Measurements from ENCODE around the gene CPA3.
A peak's percentile ranks its signal among the peaks of the same experiment; 100 is the strongest.

CPA3 gene

DNA sequence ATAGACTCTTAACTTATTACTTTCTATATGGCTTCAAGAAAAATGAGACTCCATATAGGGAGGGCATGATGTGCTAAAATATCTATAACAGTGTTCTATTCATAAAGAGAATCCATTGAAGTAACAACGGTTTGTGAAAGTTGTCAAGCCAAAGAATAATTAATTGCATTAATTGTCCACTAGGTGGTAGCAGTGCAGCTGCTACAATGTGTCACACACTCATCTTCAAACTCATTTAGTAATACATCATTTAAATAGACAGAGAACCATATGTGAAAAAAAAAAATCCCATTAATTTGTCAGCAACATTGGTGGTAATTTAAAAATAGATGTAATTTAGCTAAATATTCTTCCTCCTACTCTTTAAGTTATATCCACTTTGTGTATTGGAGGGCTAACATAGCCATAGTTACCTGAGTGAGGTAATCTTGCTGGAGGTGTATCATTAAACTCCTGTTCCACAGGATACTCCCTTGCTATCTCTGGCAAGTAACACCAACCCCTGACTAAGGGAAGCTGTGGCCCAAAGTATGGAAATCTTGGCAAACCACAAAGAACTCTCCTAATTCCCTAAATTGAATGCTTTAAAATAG lies 3.7 kb upstream of the CPA3 start:
- peak in 1 of 2 donors; percentile 35 for DNase-seq

DNA sequence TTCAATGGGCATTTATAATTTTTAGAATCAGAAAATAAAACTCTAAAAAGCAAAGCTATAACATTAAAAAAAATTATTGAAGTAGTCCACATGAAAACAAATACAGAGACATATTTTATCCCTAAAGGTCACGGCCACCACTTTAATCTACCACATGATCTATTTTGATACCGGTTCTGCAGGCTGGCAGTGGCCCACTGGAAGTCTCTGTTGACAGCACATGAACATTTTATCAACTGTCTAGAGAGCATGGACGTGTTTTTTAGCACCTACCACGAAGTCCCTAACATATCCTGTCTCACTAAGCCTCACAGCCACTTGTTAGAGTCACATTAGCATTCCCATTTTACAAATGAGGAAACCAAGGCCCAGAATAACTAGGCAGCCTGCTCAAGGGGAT lies 1.8 kb upstream of the CPA3 start:
- DNase-seq, result no peak

DNA sequence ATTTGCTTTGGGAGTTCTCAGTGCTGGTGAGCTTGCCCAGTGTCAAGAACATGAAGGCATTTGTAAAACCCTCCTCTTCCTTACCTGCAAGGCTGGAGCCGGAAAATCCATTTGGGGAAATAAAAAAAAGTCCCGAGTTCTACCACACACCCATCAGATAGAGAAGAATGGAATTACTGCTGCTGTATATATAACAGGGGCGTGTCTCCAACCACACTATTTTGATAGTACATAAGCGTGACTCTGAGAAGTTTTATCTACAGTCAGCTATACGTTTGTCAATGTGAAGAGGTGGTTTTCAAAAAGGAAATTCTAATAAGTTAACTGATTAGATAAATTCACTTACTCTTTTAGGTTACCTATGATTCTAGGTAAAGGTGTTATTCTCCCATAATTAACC lies 1.3 kb upstream of the CPA3 start:
- no peak for DNase-seq

DNA sequence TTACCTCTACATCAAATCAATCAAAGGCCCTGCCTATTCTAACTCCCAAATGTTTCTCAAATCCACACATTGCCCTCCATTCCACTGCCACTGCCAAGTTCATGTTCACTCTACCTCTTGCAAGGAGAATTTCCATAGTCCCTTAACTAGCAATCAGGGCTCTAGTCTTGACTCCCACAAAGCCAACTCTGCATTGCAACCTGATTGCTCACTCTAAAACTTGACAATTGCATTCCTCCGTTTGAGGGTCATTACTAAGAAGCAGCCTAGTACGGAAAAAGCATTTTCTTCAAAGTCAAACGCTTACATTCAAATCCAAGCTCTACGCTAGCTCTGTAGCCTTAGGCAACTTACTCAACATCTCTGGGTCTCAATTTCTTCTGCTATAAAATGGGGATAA lies 1.2 kb downstream of the CPA3 start:
- no peak for DNase-seq

DNA sequence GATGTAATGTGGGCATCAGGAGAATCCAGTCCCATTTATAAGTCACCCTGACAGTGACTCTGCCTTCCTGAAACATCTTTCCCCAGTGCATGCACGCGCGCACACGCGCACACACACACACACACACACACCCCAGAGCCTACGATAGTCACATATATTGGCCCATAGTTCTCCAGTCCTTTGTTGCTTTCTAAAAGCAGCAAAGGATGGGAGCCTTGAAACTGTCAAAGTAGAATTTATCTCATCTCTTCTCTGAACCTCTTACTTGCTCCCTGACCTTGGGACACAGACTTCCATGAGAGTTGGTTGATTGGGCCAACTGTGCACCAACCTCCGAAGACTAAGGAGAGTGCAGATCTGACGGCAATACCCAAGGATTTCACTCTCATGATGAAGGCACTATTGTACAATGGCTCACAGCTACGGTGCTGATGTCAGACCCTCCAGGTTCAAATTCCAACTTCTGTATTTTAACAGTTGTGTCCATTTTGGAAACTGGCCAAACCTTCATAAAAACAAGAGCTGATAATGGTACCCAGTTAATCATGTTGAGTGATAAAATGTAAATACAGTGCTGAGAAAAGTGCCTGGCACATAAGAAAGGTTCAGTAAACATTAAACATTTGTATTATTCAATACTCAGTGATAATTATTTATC lies 8.3 kb downstream of the CPA3 start:
- no peak for DNase-seq

DNA sequence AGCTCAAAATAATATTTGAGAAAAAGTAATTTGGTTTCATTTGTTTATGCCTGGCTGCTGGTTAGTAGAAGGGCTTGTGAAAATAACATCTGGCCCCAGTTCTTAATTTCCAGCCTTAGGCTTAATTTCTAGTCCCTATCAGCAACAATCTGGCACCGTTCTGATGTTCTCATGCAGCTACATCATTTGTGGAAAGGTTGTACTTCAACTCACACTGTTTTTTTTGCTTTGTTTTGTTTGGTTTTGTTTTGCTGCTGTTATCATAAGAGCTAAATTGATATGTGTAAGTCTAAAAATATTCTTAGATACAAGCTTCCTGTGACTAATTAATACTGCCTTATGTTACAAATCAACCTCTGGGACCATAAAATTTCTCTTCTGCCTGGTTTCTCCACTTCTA lies 8.9 kb downstream of the CPA3 start:
- DNase-seq, result no peak

DNA sequence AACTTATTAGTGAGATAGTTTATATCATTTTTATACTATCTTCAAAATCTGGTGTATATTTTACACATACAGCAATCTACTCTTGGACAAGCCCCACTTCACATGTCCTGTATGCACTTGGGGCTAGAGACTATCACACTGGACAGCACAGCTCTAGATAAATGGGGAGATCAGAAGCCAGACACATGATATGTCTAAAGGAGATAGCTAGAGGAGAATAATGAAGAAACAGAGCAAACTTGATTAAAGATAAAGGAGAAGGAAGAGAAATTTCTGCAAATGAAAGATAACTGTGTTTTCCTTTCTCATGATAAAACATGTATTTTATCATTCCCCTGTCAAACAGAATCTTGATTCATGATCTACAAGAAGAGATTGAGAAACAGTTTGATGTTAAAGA lies 13.0 kb downstream of the CPA3 start:
- DNase-seq, result no peak

DNA sequence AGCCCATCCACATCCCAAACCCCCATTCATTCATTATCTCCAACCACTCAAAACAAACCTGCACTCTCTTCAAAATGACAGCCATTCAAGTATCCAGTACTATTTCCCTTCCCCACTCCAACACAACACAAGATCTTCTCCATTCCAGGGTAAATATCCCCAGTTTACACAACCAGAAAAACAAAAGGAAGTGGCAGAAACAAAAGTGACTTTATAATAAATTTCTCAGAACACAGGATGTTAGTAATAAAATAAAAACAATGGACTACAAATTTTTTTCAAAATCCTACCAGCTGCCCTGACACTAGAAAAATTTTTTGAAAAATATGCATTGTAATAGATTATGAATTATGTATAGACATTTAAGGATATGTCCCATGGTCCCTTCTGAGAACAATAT lies 14.2 kb downstream of the CPA3 start:
- no peak for DNase-seq

DNA sequence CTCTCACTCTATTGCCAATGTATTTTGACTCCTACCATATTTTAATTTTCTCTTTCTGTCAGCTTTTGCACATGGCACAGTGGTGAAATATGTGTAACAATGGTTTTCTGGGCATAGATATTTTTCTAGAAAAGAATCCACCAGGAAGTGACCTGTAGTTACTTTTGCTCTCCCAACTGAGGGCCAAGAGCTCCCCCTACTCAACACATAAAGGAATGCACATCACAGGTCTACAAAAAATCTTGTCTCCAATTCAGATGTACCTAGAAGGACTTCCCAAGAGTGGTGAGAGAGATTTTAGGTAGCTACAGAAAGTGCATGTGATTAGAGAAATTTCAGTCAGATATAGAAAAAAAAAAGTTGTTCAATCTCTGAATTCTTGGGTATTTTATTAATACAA lies 15.6 kb downstream of the CPA3 start:
- peak in 1 of 2 donors; percentile 40 for DNase-seq

DNA sequence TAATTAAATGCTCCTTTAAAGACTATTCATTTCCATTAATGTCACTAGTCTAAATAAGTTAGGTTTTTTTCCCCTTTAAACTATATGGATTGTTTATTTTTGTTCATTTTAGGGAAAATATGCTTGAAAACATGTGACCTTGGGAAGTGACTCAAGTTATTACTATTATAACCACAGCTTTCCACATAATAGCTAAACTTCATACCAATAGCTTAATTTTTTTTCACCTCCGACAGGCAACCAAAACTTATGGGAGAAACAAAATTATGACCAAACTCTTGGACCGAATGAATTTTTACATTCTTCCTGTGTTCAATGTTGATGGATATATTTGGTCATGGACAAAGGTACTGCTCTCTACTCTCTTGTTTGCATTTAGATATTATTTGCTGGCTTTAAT lies 16.2 kb downstream of the CPA3 start:
- no peak for DNase-seq

DNA sequence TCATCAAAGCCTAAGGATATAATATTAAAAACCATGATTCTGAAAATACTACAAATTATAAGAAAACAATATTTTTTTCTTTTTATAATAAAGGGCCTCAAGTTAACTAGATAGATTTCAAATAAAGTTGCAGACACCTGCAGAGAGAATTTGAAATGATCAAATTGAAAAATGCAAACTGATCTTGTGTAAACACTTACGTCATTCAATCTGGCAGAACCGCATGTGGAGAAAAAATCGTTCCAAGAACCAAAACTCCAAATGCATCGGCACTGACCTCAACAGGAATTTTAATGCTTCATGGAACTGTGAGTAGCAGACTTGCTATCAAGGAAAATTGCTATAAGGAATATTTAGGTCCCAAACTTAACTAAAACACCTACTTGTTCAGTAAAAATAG lies 17.2 kb downstream of the CPA3 start:
- DNase-seq, result no peak

DNA sequence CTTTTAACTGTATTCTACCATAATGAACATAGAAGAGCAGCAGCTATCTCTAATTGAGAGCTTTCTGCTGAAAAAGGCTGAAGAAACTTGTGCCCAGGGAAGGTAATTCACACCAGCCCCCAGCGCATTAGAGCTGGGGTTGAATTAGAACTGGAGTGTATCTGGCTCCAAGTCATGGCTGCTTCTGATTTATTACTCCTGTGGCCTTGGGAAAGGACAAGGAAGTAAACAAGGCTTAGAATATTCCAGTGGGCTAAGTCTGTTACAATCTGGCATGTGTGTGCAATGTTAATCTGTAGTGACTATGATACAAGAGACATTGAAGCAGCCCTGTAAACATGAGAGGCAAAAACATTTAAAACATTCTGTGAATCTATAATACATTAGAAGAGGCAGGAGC lies 18.1 kb downstream of the CPA3 start:
- DNase-seq, result no peak

DNA sequence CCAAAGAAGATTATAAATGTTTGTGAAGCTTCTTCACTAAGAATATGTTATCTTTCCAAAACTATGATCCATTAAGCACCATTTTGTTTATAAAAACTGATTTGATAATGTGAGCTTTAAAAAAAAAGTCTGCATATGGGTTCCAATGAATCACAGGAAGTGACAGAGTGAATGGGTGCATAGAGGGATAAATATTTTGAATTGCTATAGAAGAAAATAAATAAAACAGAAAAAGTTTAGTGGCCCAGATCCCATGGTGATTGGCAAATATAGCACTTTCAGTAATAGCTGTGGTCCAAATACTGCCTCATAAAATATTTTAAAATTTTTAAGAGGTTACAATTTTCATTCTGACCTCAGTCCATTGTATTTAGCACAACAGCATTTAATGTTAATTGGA lies 19.2 kb downstream of the CPA3 start:
- DNase-seq, result no peak

DNA sequence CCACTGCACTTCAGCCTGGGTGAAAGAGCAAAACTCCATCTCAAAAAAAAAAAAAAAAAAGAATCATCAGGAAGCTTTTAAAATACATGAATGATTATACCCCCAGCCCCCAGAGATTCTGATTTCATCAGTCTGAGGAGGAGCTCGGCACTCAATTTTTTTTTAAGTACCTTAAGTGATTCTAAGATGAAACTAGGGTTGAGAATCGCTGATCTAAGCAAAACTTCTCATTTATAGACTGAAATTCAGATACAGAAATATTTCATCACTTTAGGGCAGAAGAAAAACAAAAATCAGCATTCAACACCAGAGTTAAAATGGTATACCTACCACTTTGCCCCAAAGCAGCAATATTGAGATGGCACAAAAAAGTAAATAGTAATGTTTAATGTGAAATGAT lies 24.7 kb downstream of the CPA3 start:
- no peak for DNase-seq

DNA sequence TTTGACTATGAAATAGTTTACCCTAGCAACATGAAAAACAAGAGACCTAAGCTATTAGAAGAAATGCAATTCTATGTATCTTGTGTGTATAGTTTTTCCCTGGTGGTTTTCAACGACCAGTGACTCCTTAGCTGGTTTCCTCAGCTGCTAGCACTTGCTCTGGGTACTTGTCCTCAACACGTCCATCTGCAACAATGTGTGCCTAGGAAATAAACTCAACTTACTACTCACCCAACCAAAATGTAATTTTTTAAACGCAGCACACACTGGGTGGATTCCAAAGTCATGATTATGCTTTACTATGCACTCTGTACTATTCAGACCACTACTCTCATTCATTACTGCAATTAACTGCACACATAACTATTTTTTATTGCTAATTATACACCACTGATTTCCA lies 31.0 kb downstream of the CPA3 start:
- no peak for DNase-seq

DNA sequence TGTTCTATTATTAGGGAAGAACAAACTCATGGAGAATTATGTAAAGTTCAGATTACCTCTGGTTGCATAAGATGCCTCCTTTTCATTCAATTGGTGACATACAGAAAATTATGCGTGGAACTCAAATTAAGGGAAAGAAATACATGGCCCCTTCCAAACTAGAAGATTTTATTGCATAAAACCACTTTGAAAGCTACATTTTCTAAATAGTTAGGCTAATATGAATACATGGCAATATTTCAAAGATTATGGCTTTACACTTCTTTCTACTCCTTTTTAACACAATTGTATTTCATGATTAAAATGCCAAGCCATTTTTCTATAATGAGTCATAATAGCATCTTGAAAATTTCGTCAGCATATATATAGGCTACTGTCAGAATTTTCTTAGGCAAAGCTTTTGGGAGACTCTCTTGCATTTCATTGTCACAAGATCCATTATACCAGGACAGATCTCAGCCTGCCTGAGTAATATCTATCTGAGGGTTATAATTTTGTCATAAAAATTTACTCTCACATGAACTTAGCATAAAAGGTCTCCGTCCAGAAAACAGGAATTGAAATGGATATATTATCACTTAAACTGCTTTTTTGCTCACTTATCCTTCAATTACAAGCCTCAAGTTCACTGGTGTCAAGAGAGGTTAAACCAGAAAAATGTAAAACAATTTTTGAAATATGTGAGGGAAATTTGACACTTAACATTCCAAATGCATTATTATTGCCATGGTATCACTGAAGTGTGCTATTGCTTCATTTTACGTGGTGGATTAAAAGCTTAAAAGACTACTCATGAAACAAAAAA lies 37.1 kb downstream of the CPA3 start:
- no peak for DNase-seq

DNA sequence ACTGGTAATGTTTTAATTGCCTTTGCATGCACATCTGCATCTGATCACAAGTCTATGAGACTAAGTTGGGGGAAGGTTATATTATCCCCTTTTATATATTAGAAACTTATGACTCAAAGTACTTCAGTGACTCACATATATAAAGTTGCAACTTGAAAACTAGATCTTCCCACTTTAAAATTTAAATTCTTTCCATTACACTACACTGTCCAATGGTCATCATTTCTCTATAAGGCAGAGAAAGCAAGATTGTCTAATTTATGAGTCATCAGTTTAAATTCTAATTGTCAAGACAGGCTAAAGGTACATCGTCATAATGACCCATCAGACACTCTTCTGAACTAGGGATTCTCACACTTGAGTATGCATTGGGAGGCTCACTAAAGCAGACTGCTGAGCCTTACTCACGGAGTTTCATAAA lies 37.9 kb downstream of the CPA3 start:
- no peak for DNase-seq

DNA sequence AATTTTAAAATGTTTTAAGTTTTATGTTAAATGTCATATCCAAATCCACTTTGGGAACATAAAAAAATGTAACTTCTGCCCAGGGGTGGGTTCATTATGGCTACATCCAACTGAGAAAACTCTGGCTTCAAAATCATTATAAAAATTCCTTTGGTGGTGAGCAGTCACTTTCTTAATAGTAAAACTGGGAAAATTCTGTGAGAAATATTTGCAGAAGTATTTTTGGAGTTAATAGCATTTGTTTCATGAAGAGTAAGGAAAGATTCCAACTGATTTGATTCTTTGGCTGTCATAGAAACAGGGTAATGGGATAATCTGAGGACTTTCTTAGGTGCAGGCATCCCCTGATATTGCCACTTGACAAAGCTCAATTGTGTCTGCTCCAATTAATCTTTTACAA lies 38.8 kb downstream of the CPA3 start:
- DNase-seq, result no peak

DNA sequence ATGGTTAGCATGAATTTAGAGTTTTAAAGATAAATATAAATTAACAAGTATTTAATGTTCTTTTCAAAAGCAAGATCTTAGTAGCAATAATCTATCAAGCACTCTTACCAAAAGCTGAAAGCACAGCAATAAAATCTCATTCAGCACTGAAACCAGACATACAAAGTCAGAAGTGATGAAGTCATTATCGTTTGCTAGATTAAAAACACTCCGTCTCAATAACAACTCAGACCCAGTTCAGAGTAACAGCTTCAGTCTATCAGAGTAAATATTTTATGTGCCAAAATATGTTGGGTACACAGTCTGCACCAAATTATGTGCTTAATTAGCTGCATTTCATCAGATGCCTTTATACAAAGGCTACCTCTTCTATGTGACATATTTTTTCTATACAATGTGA lies 41.6 kb downstream of the CPA3 start:
- no peak for DNase-seq

DNA sequence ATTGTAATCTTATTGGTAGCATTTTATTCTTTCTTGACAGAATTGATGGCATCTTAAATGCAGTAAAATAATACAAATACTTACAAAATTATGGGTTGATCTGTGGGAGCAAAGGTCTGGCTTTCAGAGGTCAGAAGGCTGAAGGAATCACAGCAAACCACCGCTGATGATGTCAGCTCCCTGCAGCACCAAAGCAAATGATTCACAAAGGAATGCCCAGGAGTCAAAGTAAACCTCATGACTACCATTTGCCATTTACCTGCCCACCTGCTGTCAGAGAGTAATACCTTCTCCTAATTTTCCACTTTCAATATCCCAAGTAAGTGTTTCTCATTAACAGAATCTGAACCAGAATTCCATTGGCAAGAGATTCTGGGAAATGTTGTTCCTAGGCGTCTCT lies 46.1 kb downstream of the CPA3 start:
- no peak for DNase-seq

DNA sequence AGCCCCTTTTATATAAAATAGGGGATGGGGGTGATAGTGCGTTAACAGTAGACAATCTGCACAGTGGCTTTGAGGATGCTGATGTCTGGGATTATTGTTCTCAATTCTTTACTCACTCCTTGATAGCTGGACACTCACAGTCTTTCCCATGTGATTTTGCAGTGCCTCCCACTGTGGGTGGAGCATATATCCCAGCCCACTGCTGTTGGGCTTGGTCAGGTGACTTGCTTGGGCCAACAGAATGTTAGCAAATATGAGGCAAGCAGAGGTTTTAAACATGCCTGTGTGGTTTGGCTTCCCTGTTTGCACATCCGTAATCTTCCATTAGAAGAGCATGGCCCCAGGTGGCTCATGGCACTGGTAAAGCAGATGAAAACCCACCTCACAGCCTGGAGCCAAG lies 46.5 kb downstream of the CPA3 start:
- DNase-seq, result no peak

DNA sequence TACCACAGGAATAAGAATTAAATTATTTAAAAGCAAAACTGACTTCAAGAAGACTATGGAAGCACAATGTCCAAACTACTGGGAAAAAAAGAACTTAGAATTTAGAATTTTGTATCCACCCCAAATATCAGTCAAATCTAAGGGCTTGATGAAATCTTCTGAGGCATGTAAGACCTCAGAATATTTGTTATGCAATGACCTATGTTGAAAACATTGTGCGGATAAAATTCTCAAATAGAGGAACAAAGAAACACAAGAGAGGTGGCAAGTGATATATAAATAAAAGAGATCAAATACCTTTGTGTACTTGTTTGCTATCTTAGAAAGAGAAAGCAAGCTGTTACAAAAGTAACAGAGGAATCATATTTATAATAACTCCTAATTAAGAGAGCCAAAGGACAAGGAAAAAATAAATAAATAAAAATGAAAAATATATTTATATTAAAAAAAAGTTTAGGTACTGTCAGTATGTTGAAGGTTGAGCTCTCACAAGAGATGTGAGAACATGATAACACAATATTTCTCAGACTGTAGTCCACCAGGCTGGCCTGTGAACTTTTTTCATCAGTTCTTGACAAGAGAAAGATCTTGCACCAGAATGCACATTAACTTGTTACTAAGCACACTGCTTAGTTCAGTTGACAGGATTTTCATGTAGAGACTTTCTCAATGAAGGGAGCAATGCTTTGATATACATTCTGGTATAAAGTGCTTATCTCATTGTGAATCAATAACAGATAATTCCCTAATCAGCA lies 50.0 kb downstream of the CPA3 start:
- DNase-seq, result no peak

DNA sequence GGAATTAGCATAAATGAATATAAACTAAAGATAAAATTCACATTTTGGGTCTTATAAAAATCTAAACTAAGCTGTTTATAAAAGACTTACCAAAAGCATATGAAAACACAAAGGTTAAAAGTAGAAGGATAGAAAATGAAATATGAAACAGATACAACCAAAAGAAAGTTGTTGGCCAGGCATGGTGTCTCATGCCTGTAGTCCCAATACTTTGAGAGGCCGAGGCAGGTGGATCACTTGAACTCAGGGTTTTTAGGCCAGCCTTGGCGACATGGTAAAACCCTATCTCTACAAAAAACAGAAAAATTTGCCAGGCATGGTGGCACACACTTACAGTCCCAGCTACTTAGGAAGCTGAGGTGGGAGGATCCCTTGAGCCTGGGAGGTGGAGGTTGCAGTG lies 51.0 kb downstream of the CPA3 start:
- DNase-seq, result no peak

DNA sequence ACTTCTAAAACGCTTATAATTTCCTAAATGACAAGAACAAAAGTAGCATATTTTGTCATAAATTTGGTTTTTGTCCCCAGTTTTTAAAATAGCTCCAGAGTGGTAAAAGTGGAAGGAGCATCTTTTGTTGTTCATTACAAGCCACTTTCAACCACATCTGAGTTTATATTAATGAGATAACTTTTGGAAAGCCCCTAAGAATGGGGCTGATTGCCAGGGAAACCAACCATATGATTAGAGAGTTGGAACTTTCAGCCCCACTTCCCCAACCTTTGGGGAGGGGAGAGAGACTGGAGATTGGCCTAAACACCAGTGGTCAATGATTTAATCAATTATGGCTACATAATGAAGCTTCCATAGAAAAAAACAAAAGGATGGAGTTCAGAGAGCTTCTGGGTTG lies 57.4 kb downstream of the CPA3 start:
- DNase-seq, result no peak

Data from bone marrow (tissue), 2 donors.